Measurements from ENCODE around the gene MCF2L. TPM values are rescaled to one million over a fixed set of nuclear protein-coding genes. Genes with fewer than 3 reads are reported as not detected.
A peak's percentile ranks its signal among the peaks of the same experiment; 100 is the strongest.

The MCF2L gene
- total and polyA plus RNA-seq, 2 experiments from 2014 or later = 27.6 to 38.6 TPM

GRCh38 chr13:112983042-112983305 lies 14.0 kb downstream of the MCF2L start:
- H3K4me1 ChIP-seq (ENCODE audit: low read depth) = peaks cover 4% of the 10 kb centered on the region
- TF ChIP-seq, protein P1, sequence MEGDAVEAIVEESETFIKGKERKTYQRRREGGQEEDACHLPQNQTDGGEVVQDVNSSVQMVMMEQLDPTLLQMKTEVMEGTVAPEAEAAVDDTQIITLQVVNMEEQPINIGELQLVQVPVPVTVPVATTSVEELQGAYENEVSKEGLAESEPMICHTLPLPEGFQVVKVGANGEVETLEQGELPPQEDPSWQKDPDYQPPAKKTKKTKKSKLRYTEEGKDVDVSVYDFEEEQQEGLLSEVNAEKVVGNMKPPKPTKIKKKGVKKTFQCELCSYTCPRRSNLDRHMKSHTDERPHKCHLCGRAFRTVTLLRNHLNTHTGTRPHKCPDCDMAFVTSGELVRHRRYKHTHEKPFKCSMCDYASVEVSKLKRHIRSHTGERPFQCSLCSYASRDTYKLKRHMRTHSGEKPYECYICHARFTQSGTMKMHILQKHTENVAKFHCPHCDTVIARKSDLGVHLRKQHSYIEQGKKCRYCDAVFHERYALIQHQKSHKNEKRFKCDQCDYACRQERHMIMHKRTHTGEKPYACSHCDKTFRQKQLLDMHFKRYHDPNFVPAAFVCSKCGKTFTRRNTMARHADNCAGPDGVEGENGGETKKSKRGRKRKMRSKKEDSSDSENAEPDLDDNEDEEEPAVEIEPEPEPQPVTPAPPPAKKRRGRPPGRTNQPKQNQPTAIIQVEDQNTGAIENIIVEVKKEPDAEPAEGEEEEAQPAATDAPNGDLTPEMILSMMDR (IDR thresholded peaks at IDR 0.05; ENCODE audit: low read depth, low read length) = no peak
- no peaks in the 10 kb centered on the region for H3K9me3 ChIP-seq (ENCODE audit: low read depth)
- no peak overlapping the region for H3K27ac ChIP-seq
- no peak for DNase-seq (ENCODE audit: low read depth in 1 of 2, low spot score in 1 of 2)
- H3K27me3 ChIP-seq = no peaks in the 10 kb centered on the region
- no peaks in the 10 kb centered on the region for H3K36me3 ChIP-seq
- H3K4me3 ChIP-seq = no peak overlapping the region

DNA sequence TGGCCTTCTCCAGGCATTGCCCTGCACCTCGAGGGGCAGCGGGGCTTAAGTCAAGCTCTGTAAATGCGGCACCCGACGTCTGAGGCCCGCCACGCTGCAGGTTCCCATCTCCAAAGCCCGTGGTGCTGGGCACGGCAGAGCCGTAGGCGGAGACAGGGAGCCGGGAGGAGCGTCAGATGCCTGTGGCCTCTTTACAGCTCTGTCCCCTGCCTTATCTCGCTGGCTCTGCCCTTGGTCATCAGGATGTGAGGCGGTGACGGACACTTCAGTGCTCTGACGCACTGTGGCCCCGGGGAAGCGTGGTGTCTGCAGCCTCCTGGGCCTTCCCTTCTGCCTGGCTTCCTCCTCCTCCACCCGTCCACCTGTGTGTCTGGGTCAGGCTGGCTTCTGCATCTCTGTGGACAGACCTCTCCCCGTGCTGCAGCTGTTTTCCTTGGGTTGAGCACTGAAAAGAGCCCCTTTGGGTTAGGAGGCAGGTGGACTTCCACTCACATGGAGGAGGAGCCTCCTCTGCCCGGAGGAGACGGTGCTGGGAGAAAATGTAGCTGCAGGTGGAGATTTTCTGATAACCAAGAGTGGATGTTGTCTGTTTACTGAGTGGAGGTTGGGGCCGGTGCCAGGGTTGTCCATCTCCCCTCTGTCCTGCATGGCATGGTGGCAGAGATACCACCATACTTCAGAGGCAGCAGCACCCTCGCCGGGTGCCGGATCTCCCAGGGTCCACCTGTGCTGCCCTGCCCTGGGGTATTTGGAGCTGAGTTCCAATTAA lies 14.6 kb downstream of the MCF2L start:
- H3K27ac ChIP-seq = no peak overlapping the region
- TF ChIP-seq, protein P1 (IDR thresholded peaks at IDR 0.05; ENCODE audit: low read depth, low read length) = no peak
- H3K4me1 ChIP-seq (ENCODE audit: low read depth) = peaks cover 4% of the 10 kb centered on the region
- H3K9me3 ChIP-seq (ENCODE audit: low read depth) = no peaks in the 10 kb centered on the region
- peak in 1 of 2 donors; percentile 65 for DNase-seq (ENCODE audit: low read depth in 1 of 2, low spot score in 1 of 2)
- no peak overlapping the region for H3K4me3 ChIP-seq
- H3K27me3 ChIP-seq = no peaks in the 10 kb centered on the region
- no peaks in the 10 kb centered on the region for H3K36me3 ChIP-seq

- H3K36me3 ChIP-seq = no peaks in the 10 kb centered on the region
- peaks cover 4% of the 10 kb centered on the region for H3K4me1 ChIP-seq (ENCODE audit: low read depth)
- TF ChIP-seq, protein P1 (IDR thresholded peaks at IDR 0.05; ENCODE audit: low read depth, low read length) = no peak
- no peak overlapping the region for H3K4me3 ChIP-seq
- H3K27me3 ChIP-seq = no peaks in the 10 kb centered on the region
- no peaks in the 10 kb centered on the region for H3K9me3 ChIP-seq (ENCODE audit: low read depth)
- no peak overlapping the region for H3K27ac ChIP-seq
- DNase-seq (ENCODE audit: low read depth in 1 of 2, low spot score in 1 of 2) = no peak
Measured at GRCh38 chr13:112984501-112984900, 15.5 kb downstream of the MCF2L start.

- H3K4me3 ChIP-seq = no peak overlapping the region
- no peak overlapping the region for H3K27ac ChIP-seq
- peaks cover 4% of the 10 kb centered on the region for H3K4me1 ChIP-seq (ENCODE audit: low read depth)
- TF ChIP-seq, protein P1 (IDR thresholded peaks at IDR 0.05; ENCODE audit: low read depth, low read length) = no peak
- H3K9me3 ChIP-seq (ENCODE audit: low read depth) = no peaks in the 10 kb centered on the region
- no peak for DNase-seq (ENCODE audit: low read depth in 1 of 2, low spot score in 1 of 2)
- H3K27me3 ChIP-seq = no peaks in the 10 kb centered on the region
- H3K36me3 ChIP-seq = no peaks in the 10 kb centered on the region
Measured at GRCh38 chr13:112984954-112985802, 16.2 kb downstream of the MCF2L start.

GRCh38 chr13:112985803-112986408 lies 16.9 kb downstream of the MCF2L start:
- Histone ChIP-seq H3K9me3 (ENCODE audit: low read depth) (no peaks in the 10 kb centered on the region), H3K36me3 (no peaks in the 10 kb centered on the region), H3K27ac (no peak overlapping the region), H3K27me3 (no peaks in the 10 kb centered on the region), H3K4me1 (ENCODE audit: low read depth) (peaks cover 9% of the 10 kb centered on the region), H3K4me3 (no peak overlapping the region)
- TF ChIP-seq, protein P1 (IDR thresholded peaks at IDR 0.05; ENCODE audit: low read depth, low read length) = no peak
- no peak for DNase-seq (ENCODE audit: low read depth in 1 of 2, low spot score in 1 of 2)
